ENCODE data around the gene PCSK2.

PCSK2 gene

GRCh38 chr20:17507032-17507431, 280.2 kb downstream of the PCSK2 start:
- no peak overlapping the region for H3K27ac ChIP-seq (ENCODE audit: low read depth, low read length)
- no peaks in the 10 kb centered on the region for H3K9me3 ChIP-seq (ENCODE audit: control insufficient read depth in 1 of 2, low read length in 2 of 2)
- H3K4me3 ChIP-seq (ENCODE audit: low read depth in 1 of 2, low read length in 2 of 2): no peak overlapping the region
- peaks cover 3 to 9% of the 10 kb centered on the region in 2 donors for H3K4me1 ChIP-seq (ENCODE audit: control insufficient read depth in 1 of 2, insufficient read depth in 2 of 2, low read length in 2 of 2)
- no peaks in the 10 kb centered on the region for H3K36me3 ChIP-seq (ENCODE audit: control insufficient read depth in 1 of 2, insufficient read depth in 2 of 2, low read length in 2 of 2)
- H3K9ac ChIP-seq (ENCODE audit: low read depth in 1 of 2, low read length in 2 of 2): no peak overlapping the region
- no peaks in the 10 kb centered on the region for H3K27me3 ChIP-seq (ENCODE audit: control insufficient read depth in 1 of 2, insufficient read depth in 2 of 2, low read length in 2 of 2)

GRCh38 chr20:17507531-17507930, 280.7 kb downstream of the PCSK2 start:
- H3K27me3 ChIP-seq (ENCODE audit: control insufficient read depth in 1 of 2, insufficient read depth in 2 of 2, low read length in 2 of 2): no peaks in the 10 kb centered on the region
- H3K4me1 ChIP-seq (ENCODE audit: control insufficient read depth in 1 of 2, insufficient read depth in 2 of 2, low read length in 2 of 2): peaks cover 3 to 9% of the 10 kb centered on the region in 2 donors
- H3K27ac ChIP-seq (ENCODE audit: low read depth, low read length): no peak overlapping the region
- no peaks in the 10 kb centered on the region for H3K9me3 ChIP-seq (ENCODE audit: control insufficient read depth in 1 of 2, low read length in 2 of 2)
- no peak overlapping the region for H3K9ac ChIP-seq (ENCODE audit: low read depth in 1 of 2, low read length in 2 of 2)
- H3K4me3 ChIP-seq (ENCODE audit: low read depth in 1 of 2, low read length in 2 of 2): no peak overlapping the region
- H3K36me3 ChIP-seq (ENCODE audit: control insufficient read depth in 1 of 2, insufficient read depth in 2 of 2, low read length in 2 of 2): no peaks in the 10 kb centered on the region

GRCh38 chr20:17508756-17509155, 281.9 kb downstream of the PCSK2 start:
- no peaks in the 10 kb centered on the region for H3K36me3 ChIP-seq (ENCODE audit: control insufficient read depth in 1 of 2, insufficient read depth in 2 of 2, low read length in 2 of 2)
- H3K4me1 ChIP-seq (ENCODE audit: control insufficient read depth in 1 of 2, insufficient read depth in 2 of 2, low read length in 2 of 2): peaks cover 3 to 9% of the 10 kb centered on the region in 2 donors
- no peak overlapping the region for H3K27ac ChIP-seq (ENCODE audit: low read depth, low read length)
- H3K9ac ChIP-seq (ENCODE audit: low read depth in 1 of 2, low read length in 2 of 2): no peak overlapping the region
- H3K4me3 ChIP-seq (ENCODE audit: low read depth in 1 of 2, low read length in 2 of 2): no peak overlapping the region
- H3K27me3 ChIP-seq (ENCODE audit: control insufficient read depth in 1 of 2, insufficient read depth in 2 of 2, low read length in 2 of 2): no peaks in the 10 kb centered on the region
- no peaks in the 10 kb centered on the region for H3K9me3 ChIP-seq (ENCODE audit: control insufficient read depth in 1 of 2, low read length in 2 of 2)

GRCh38 chr20:17510548-17510947, 283.7 kb downstream of the PCSK2 start:
- H3K36me3 ChIP-seq (ENCODE audit: control insufficient read depth in 1 of 2, insufficient read depth in 2 of 2, low read length in 2 of 2): no peaks in the 10 kb centered on the region
- peaks cover 0 to 2% of the 10 kb centered on the region in 2 donors for H3K4me1 ChIP-seq (ENCODE audit: control insufficient read depth in 1 of 2, insufficient read depth in 2 of 2, low read length in 2 of 2)
- no peaks in the 10 kb centered on the region for H3K27me3 ChIP-seq (ENCODE audit: control insufficient read depth in 1 of 2, insufficient read depth in 2 of 2, low read length in 2 of 2)
- H3K9me3 ChIP-seq (ENCODE audit: control insufficient read depth in 1 of 2, low read length in 2 of 2): no peaks in the 10 kb centered on the region
- H3K9ac ChIP-seq (ENCODE audit: low read depth in 1 of 2, low read length in 2 of 2): no peak overlapping the region
- no peak overlapping the region for H3K4me3 ChIP-seq (ENCODE audit: low read depth in 1 of 2, low read length in 2 of 2)
- H3K27ac ChIP-seq (ENCODE audit: low read depth, low read length): no peak overlapping the region

GRCh38 chr20:17511401-17511800, 284.6 kb downstream of the PCSK2 start:
- Histone ChIP-seq H3K27ac (ENCODE audit: low read depth, low read length) (no peak overlapping the region), H3K4me3 (ENCODE audit: low read depth in 1 of 2, low read length in 2 of 2) (no peak overlapping the region), H3K9me3 (ENCODE audit: control insufficient read depth in 1 of 2, low read length in 2 of 2) (no peaks in the 10 kb centered on the region), H3K36me3 (ENCODE audit: control insufficient read depth in 1 of 2, insufficient read depth in 2 of 2, low read length in 2 of 2) (no peaks in the 10 kb centered on the region), H3K27me3 (ENCODE audit: control insufficient read depth in 1 of 2, insufficient read depth in 2 of 2, low read length in 2 of 2) (no peaks in the 10 kb centered on the region), H3K4me1 (ENCODE audit: control insufficient read depth in 1 of 2, insufficient read depth in 2 of 2, low read length in 2 of 2) (no peaks in the 10 kb centered on the region), H3K9ac (ENCODE audit: low read depth in 1 of 2, low read length in 2 of 2) (no peak overlapping the region)

GRCh38 chr20:17513939-17514338, 287.1 kb downstream of the PCSK2 start:
- no peak overlapping the region for H3K9ac ChIP-seq (ENCODE audit: low read depth in 1 of 2, low read length in 2 of 2)
- H3K4me3 ChIP-seq (ENCODE audit: low read depth in 1 of 2, low read length in 2 of 2): no peak overlapping the region
- H3K27ac ChIP-seq (ENCODE audit: low read depth, low read length): no peak overlapping the region
- no peaks in the 10 kb centered on the region for H3K36me3 ChIP-seq (ENCODE audit: control insufficient read depth in 1 of 2, insufficient read depth in 2 of 2, low read length in 2 of 2)
- no peaks in the 10 kb centered on the region for H3K27me3 ChIP-seq (ENCODE audit: control insufficient read depth in 1 of 2, insufficient read depth in 2 of 2, low read length in 2 of 2)
- H3K9me3 ChIP-seq (ENCODE audit: control insufficient read depth in 1 of 2, low read length in 2 of 2): no peaks in the 10 kb centered on the region
- H3K4me1 ChIP-seq (ENCODE audit: control insufficient read depth in 1 of 2, insufficient read depth in 2 of 2, low read length in 2 of 2): no peaks in the 10 kb centered on the region

GRCh38 chr20:17515053-17515452, 288.2 kb downstream of the PCSK2 start:
- no peak overlapping the region for H3K9ac ChIP-seq (ENCODE audit: low read depth in 1 of 2, low read length in 2 of 2)
- H3K4me3 ChIP-seq (ENCODE audit: low read depth in 1 of 2, low read length in 2 of 2): no peak overlapping the region
- no peaks in the 10 kb centered on the region for H3K9me3 ChIP-seq (ENCODE audit: control insufficient read depth in 1 of 2, low read length in 2 of 2)
- no peaks in the 10 kb centered on the region for H3K27me3 ChIP-seq (ENCODE audit: control insufficient read depth in 1 of 2, insufficient read depth in 2 of 2, low read length in 2 of 2)
- no peaks in the 10 kb centered on the region for H3K36me3 ChIP-seq (ENCODE audit: control insufficient read depth in 1 of 2, insufficient read depth in 2 of 2, low read length in 2 of 2)
- H3K27ac ChIP-seq (ENCODE audit: low read depth, low read length): no peak overlapping the region
- H3K4me1 ChIP-seq (ENCODE audit: control insufficient read depth in 1 of 2, insufficient read depth in 2 of 2, low read length in 2 of 2): no peaks in the 10 kb centered on the region

- H3K27ac ChIP-seq (ENCODE audit: low read depth, low read length): no peak overlapping the region
- no peak overlapping the region for H3K9ac ChIP-seq (ENCODE audit: low read depth in 1 of 2, low read length in 2 of 2)
- no peaks in the 10 kb centered on the region for H3K9me3 ChIP-seq (ENCODE audit: control insufficient read depth in 1 of 2, low read length in 2 of 2)
- H3K36me3 ChIP-seq (ENCODE audit: control insufficient read depth in 1 of 2, insufficient read depth in 2 of 2, low read length in 2 of 2): no peaks in the 10 kb centered on the region
- no peaks in the 10 kb centered on the region for H3K4me1 ChIP-seq (ENCODE audit: control insufficient read depth in 1 of 2, insufficient read depth in 2 of 2, low read length in 2 of 2)
- H3K27me3 ChIP-seq (ENCODE audit: control insufficient read depth in 1 of 2, insufficient read depth in 2 of 2, low read length in 2 of 2): no peaks in the 10 kb centered on the region
- H3K4me3 ChIP-seq (ENCODE audit: low read depth in 1 of 2, low read length in 2 of 2): no peak overlapping the region
Observed at GRCh38 chr20:17518339-17519052, 291.7 kb downstream of the PCSK2 start.

GRCh38 chr20:17519606-17520285, 292.9 kb downstream of the PCSK2 start:
- H3K4me1 ChIP-seq (ENCODE audit: control insufficient read depth in 1 of 2, insufficient read depth in 2 of 2, low read length in 2 of 2): no peaks in the 10 kb centered on the region

GRCh38 chr20:17520583-17520982, 293.7 kb downstream of the PCSK2 start:
- H3K9ac ChIP-seq (ENCODE audit: low read depth in 1 of 2, low read length in 2 of 2): no peak overlapping the region
- H3K9me3 ChIP-seq (ENCODE audit: control insufficient read depth in 1 of 2, low read length in 2 of 2): no peaks in the 10 kb centered on the region
- no peaks in the 10 kb centered on the region for H3K27me3 ChIP-seq (ENCODE audit: control insufficient read depth in 1 of 2, insufficient read depth in 2 of 2, low read length in 2 of 2)
- H3K4me1 ChIP-seq (ENCODE audit: control insufficient read depth in 1 of 2, insufficient read depth in 2 of 2, low read length in 2 of 2): no peaks in the 10 kb centered on the region
- H3K27ac ChIP-seq (ENCODE audit: low read depth, low read length): no peak overlapping the region
- H3K36me3 ChIP-seq (ENCODE audit: control insufficient read depth in 1 of 2, insufficient read depth in 2 of 2, low read length in 2 of 2): no peaks in the 10 kb centered on the region
- H3K4me3 ChIP-seq (ENCODE audit: low read depth in 1 of 2, low read length in 2 of 2): no peak overlapping the region

More at GRCh38 chr20:17519606-17520285, 292.9 kb downstream of the PCSK2 start:
- no peaks in the 10 kb centered on the region for H3K27me3 ChIP-seq (ENCODE audit: control insufficient read depth in 1 of 2, insufficient read depth in 2 of 2, low read length in 2 of 2)
- H3K36me3 ChIP-seq (ENCODE audit: control insufficient read depth in 1 of 2, insufficient read depth in 2 of 2, low read length in 2 of 2): no peaks in the 10 kb centered on the region
- H3K27ac ChIP-seq (ENCODE audit: low read depth, low read length): no peak overlapping the region
- no peaks in the 10 kb centered on the region for H3K9me3 ChIP-seq (ENCODE audit: control insufficient read depth in 1 of 2, low read length in 2 of 2)
- no peak overlapping the region for H3K4me3 ChIP-seq (ENCODE audit: low read depth in 1 of 2, low read length in 2 of 2)
- H3K9ac ChIP-seq (ENCODE audit: low read depth in 1 of 2, low read length in 2 of 2): no peak overlapping the region
